Fibroblast of lung (primary cell): ENCODE measurements around the gene WNT7B. TPM values are rescaled to one million over a fixed set of nuclear protein-coding genes. Genes with fewer than 3 reads are reported as not detected.

ENCODE experiments used
- DNase-seq, 2 donors: peaks; one replicate each; pipeline versions ENCODE4 v3.0.0 to v3.0.0-alpha.2; 2010; ENCODE audit warnings: low read depth in 2 of 2
- H2AFZ ChIP-seq: 2 replicates; pipeline ENCODE4 v1.5.1; 2012; ENCODE audit warnings: low read length, control low read depth, inconsistent platforms
- H3K27ac ChIP-seq: 2 replicates; pipeline ENCODE4 v1.5.1; 2011; ENCODE audit warnings: low read length, control low read depth; ENCODE audit not compliant: insufficient read depth
- H3K27me3 ChIP-seq: 2 replicates; pipeline ENCODE4 v1.5.1; 2011; ENCODE audit warnings: mild to moderate bottlenecking, low read length; ENCODE audit not compliant: control insufficient read depth, insufficient read depth
- H3K36me3 ChIP-seq: 2 replicates; pipeline ENCODE4 v1.5.1; 2011; ENCODE audit warnings: low read length; ENCODE audit not compliant: control insufficient read depth, insufficient read depth
- H3K4me1 ChIP-seq: 2 replicates; pipeline ENCODE4 v1.5.1; 2011; ENCODE audit warnings: low read length; ENCODE audit not compliant: control insufficient read depth, insufficient read depth; ENCODE audit errors: extremely low read depth
- H3K4me2 ChIP-seq: 2 replicates; pipeline ENCODE4 v1.5.1; 2011; ENCODE audit warnings: low read length, control low read depth; ENCODE audit not compliant: insufficient read depth; ENCODE audit errors: extremely low read depth
- H3K4me3 ChIP-seq, 4 experiments: fragments of 200-600 bp in 1 of 4; sonication (generic) in 1 of 4; replicated peaks in 1 of 4; 2 replicates each; pipeline ENCODE4 v1.5.1; 2011 to 2016; ENCODE audit warnings: low read length in 4 of 4, low read depth in 3 of 4, mild to moderate bottlenecking in 3 of 4, control low read depth in 2 of 4, inconsistent platforms in 1 of 4, mixed read lengths in 1 of 4; ENCODE audit not compliant: insufficient read depth in 1 of 4; ENCODE audit errors: control extremely low read depth in 1 of 4
- H3K79me2 ChIP-seq: 2 replicates; pipeline ENCODE4 v1.5.1; 2012; ENCODE audit warnings: mild to moderate bottlenecking, low read length, inconsistent platforms; ENCODE audit not compliant: control insufficient read depth, insufficient read depth
- H3K9ac ChIP-seq: 2 replicates; pipeline ENCODE4 v1.5.1; 2011; ENCODE audit warnings: mild to moderate bottlenecking, low read length, control low read depth; ENCODE audit not compliant: insufficient read depth
- H3K9me3 ChIP-seq: 2 replicates; pipeline ENCODE4 v1.5.1; 2012; ENCODE audit warnings: low read depth, low read length; ENCODE audit not compliant: control insufficient read depth, insufficient read depth
- H4K20me1 ChIP-seq: 2 replicates; pipeline ENCODE4 v1.5.1; 2011; ENCODE audit warnings: low read length; ENCODE audit not compliant: control insufficient read depth, insufficient read depth; ENCODE audit errors: extremely low read depth
- CTCF ChIP-seq, 2 donors: IDR thresholded peaks in 1 of 2; conservative IDR thresholded peaks in 1 of 2; 1 replicate in 1 of 2; 2 replicates in 1 of 2; pipeline ENCODE4 v1.5.1; 2011 to 2012; ENCODE audit warnings: low read length in 2 of 2, control low read depth in 1 of 2, inconsistent platforms in 1 of 2, low read depth in 1 of 2, mild to moderate bottlenecking in 1 of 2
- EZH2 ChIP-seq: IDR thresholded peaks from 2 replicates; pipeline ENCODE4 v1.5.1; 2012; ENCODE audit warnings: low read length, control low read depth, mild to moderate bottlenecking; ENCODE audit errors: missing control alignments
- polyA plus RNA-seq, 2 donors: library from polyadenylated mRNA; depleted of rRNA in 1 of 2; stranded (reverse) in 1 of 2; unstranded in 1 of 2; fragments of >200 nt; gene quantifications; 2 replicates each; pipeline ENCODE4 v1.2.1, GENCODE V29; 2011 to 2012; ENCODE audit warnings: missing spikeins in 1 of 2
- total RNA-seq: library from RNA; depleted of rRNA; stranded (reverse); fragments of >200 nt; gene quantifications from 2 replicates; pipeline ENCODE4 v1.2.1, GENCODE V29; 2014

Gene WNT7B
- total and polyA plus RNA-seq, 2 donors (not counting 1 experiment from before 2014, with no cell fraction given): 0.17 TPM; not detected in 1

GRCh38 chr22:45871721-45872120, 105.2 kb downstream of the WNT7B start:
- TF ChIP-seq CTCF (conservative IDR thresholded peaks at IDR 0.05 in 1 of 2, IDR thresholded peaks at IDR 0.05 in 1 of 2; ENCODE audit: low read depth in 1 of 2, low read length in 2 of 2): no peak
- no peak for TF ChIP-seq EZH2
- peaks cover 17% of the 10 kb centered on the region for H3K27me3 ChIP-seq
- H3K79me2 ChIP-seq: no peaks in the 10 kb centered on the region
- H3K4me2 ChIP-seq: no peak overlapping the region
- no peak overlapping the region for H3K27ac ChIP-seq
- H4K20me1 ChIP-seq: no peaks in the 10 kb centered on the region
- no peak overlapping the region for H2AFZ ChIP-seq
- no peaks in the 10 kb centered on the region for H3K36me3 ChIP-seq
- no peak overlapping the region for H3K9ac ChIP-seq
- no peaks in the 10 kb centered on the region for H3K4me1 ChIP-seq
- H3K9me3 ChIP-seq: no peaks in the 10 kb centered on the region
- DNase-seq: no peak
- H3K4me3 ChIP-seq: no peak overlapping the region

Other genes with a start within 250 kb of the WNT7B start
- gene PPARA, start 173.4 kb upstream of the WNT7B start, total RNA-seq: 14.6 and 17.5 TPM in 2 replicates
- gene PPARA, start 173.4 kb upstream of the WNT7B start, polyA plus RNA-seq: 7.9 and 10.2 TPM in 2 replicates